Endothelial cell of umbilical vein (primary cell): ENCODE measurements around the gene SETBP1. TPM values are rescaled to one million over a fixed set of nuclear protein-coding genes. Genes with fewer than 3 reads are reported as not detected.
"Not testable (repeated sequence)": the region's sequence is repeated elsewhere in the genome, so short reads cannot be mapped to it uniquely, and the experiment has no call there.

Source experiments
- BruUV-seq: library from RNA; stranded (reverse); fragments of 400-500 nt; replicated peaks from 2 replicates; lab custom pipeline; 2021; lab: Mats Ljungman, UMichigan
- CTCF ChIA-PET: fragments of 300-600, 350-600 bp; sonication (Branson Sonifier 250); formaldehyde crosslinking; loops from one replicate; lab custom pipeline; 2021; ENCODE audit warnings: antibody characterized with exemption, inconsistent platforms; lab: Charles Lee
- POLR2A ChIA-PET: fragments of 300-600, 350-600 bp; sonication (Branson Sonifier 250); formaldehyde crosslinking; loops from one replicate; lab custom pipeline; 2021; ENCODE audit warnings: antibody characterized with exemption, inconsistent platforms; lab: Charles Lee
- DNase-seq: peaks from one replicate; pipeline ENCODE4 v3.0.0-alpha.2; 2011; ENCODE audit warnings: low read depth, low spot score
- FAIRE-seq: peaks from 2 replicates; lab custom pipeline; 2011; peaks lifted over from hg19 to GRCh38; lab: Jason Lieb, UNC
- H2AFZ ChIP-seq: 2 replicates; pipeline ENCODE4 v1.6.0; 2012; ENCODE audit warnings: low read depth, low read length, control low read depth, inconsistent platforms
- H3K27ac ChIP-seq: 2 replicates; pipeline ENCODE4 v1.5.1; 2011; ENCODE audit warnings: low read depth, mild to moderate bottlenecking, control low read depth, low read length, moderate library complexity; ENCODE audit not compliant: insufficient read depth
- H3K27me3 ChIP-seq, 2 experiments: 2 replicates each; pipeline versions ENCODE4 v1.6.0 to v1.6.1; 2011; ENCODE audit warnings: low read length in 2 of 2, mixed read lengths in 1 of 2; ENCODE audit not compliant: control insufficient read depth in 2 of 2, insufficient read depth in 2 of 2
- H3K36me3 ChIP-seq, 2 experiments: 2 replicates in 1 of 2; 3 replicates in 1 of 2; pipeline ENCODE4 v1.5.1; 2011; ENCODE audit warnings: low read length in 2 of 2, mild to moderate bottlenecking in 1 of 2, moderate library complexity in 1 of 2; ENCODE audit not compliant: control insufficient read depth in 2 of 2, insufficient read depth in 2 of 2; ENCODE audit errors: extremely low read depth in 1 of 2
- H3K4me1 ChIP-seq: 3 replicates; pipeline ENCODE4 v1.5.1; 2011; ENCODE audit warnings: mild to moderate bottlenecking, low read length; ENCODE audit not compliant: control insufficient read depth, insufficient read depth; ENCODE audit errors: extremely low read depth
- H3K4me2 ChIP-seq: 2 replicates; pipeline ENCODE4 v1.6.1; 2011; ENCODE audit warnings: low read length, control low read depth, mixed read lengths; ENCODE audit not compliant: insufficient read depth
- H3K4me3 ChIP-seq, 3 experiments: fragments of 200-600 bp in 1 of 3; sonication (generic), shearing (Covaris generic) in 1 of 3; replicated peaks in 1 of 3; 2 replicates each; pipeline ENCODE4 v1.5.1; 2011 to 2016; ENCODE audit warnings: control low read depth in 3 of 3, low read length in 3 of 3, mild to moderate bottlenecking in 2 of 3, inconsistent platforms in 1 of 3, low read depth in 1 of 3, moderate library complexity in 1 of 3; ENCODE audit not compliant: insufficient read depth in 1 of 3
- H3K79me2 ChIP-seq: 2 replicates; pipeline ENCODE4 v1.6.0; 2012; ENCODE audit warnings: low read length, inconsistent platforms; ENCODE audit not compliant: control insufficient read depth, insufficient read depth
- H3K9ac ChIP-seq: replicated peaks from 2 replicates; pipeline ENCODE3; 2011; ENCODE audit warnings: low read length, control low read depth; ENCODE audit not compliant: insufficient read depth; ENCODE audit errors: extremely low read depth
- H3K9me1 ChIP-seq: replicated peaks from 3 replicates; pipeline ENCODE4 v1.6.0; 2011; ENCODE audit warnings: mild to moderate bottlenecking, low read length; ENCODE audit not compliant: control insufficient read depth, insufficient read depth; ENCODE audit errors: extremely low read depth
- H3K9me3 ChIP-seq: replicated peaks from 2 replicates; pipeline ENCODE4 v1.5.1; 2012; ENCODE audit warnings: low read length, inconsistent platforms; ENCODE audit not compliant: control insufficient read depth, insufficient read depth
- H4K20me1 ChIP-seq: replicated peaks from 2 replicates; pipeline ENCODE3; 2011; ENCODE audit warnings: mild to moderate bottlenecking, low read length; ENCODE audit not compliant: control insufficient read depth, insufficient read depth; ENCODE audit errors: extremely low read depth
- CTCF ChIP-seq, 2 donors: IDR thresholded peaks; 1 replicate in 1 of 2; 2 replicates in 1 of 2; pipeline ENCODE4 v1.5.1; 2011; ENCODE audit warnings: low read length in 2 of 2, mild to moderate bottlenecking in 2 of 2, moderate library complexity in 2 of 2, control low read depth in 1 of 2, inconsistent platforms in 1 of 2, low read depth in 1 of 2; ENCODE audit not compliant: insufficient read depth in 1 of 2; ENCODE audit errors: extremely low read depth in 1 of 2
- EZH2 ChIP-seq: IDR thresholded peaks from 2 replicates; pipeline ENCODE4 v1.6.1; 2012; ENCODE audit warnings: borderline replicate concordance, low read depth, mild to moderate bottlenecking, moderate library complexity, low read length, inconsistent platforms; ENCODE audit not compliant: severe bottlenecking
- FOS ChIP-seq: IDR thresholded peaks from 2 replicates; pipeline ENCODE4 v1.6.1; 2011; ENCODE audit warnings: mild to moderate bottlenecking, low read length, moderate library complexity, borderline replicate concordance; ENCODE audit not compliant: insufficient read depth
- GATA2 ChIP-seq: IDR thresholded peaks from 2 replicates; pipeline ENCODE4 v1.7.0; 2011; ENCODE audit warnings: low read depth, mild to moderate bottlenecking, moderate library complexity, mixed read lengths, low read length; ENCODE audit not compliant: insufficient read length, insufficient read depth
- JUN ChIP-seq: IDR thresholded peaks from 2 replicates; pipeline ENCODE4 v1.6.1; 2011; ENCODE audit warnings: borderline replicate concordance, low read depth; ENCODE audit not compliant: insufficient read length, insufficient read depth
- MAX ChIP-seq: IDR thresholded peaks from 2 replicates; pipeline ENCODE4 v1.6.1; 2011; ENCODE audit not compliant: insufficient read depth, insufficient read length
- MYC ChIP-seq: IDR thresholded peaks from one replicate; pipeline ENCODE4 v1.6.1; 2011; ENCODE audit warnings: mild to moderate bottlenecking, low read depth, low read length
- POLR2A ChIP-seq: IDR thresholded peaks from 2 replicates; pipeline ENCODE4 v1.6.1; 2012; ENCODE audit warnings: low read depth, mild to moderate bottlenecking, control low read depth, low read length
- POLR2AphosphoS5 ChIP-seq: IDR thresholded peaks from 2 replicates; pipeline ENCODE4 v1.6.1; 2012; ENCODE audit warnings: low read depth, mild to moderate bottlenecking, control low read depth, low read length, moderate library complexity; ENCODE audit not compliant: insufficient read depth
- dilution Hi-C: fragments of 300-500 bp; cut with MboI; formaldehyde crosslinking; loops from one replicate; pipeline ENCODE4 v1.15.0; 2019; ENCODE audit warnings: low sequenced_read_pairs; ENCODE audit not compliant: extremely low pct_ligation_motif_present
- intact Hi-C: fragments of 100-400 bp; cut with micrococcal nuclease; formaldehyde crosslinking; loops from one replicate; pipeline ENCODE4 v1.10.0; 2022
- polyA plus RNA-seq, 4 experiments: library from polyadenylated mRNA; depleted of rRNA in 3 of 4; stranded (reverse) in 3 of 4; unstranded in 1 of 4; fragments of >200 nt; gene quantifications; 2 replicates each; pipeline versions ENCODE4 v1.2.1 to v1.2.3, GENCODE V29; 2011 to 2012; ENCODE audit warnings: missing spikeins in 1 of 4
- total RNA-seq: library from RNA; stranded (reverse); gene quantifications from 2 replicates; pipeline ENCODE4 v1.2.3, GENCODE V29; 2021

The SETBP1 gene
- total and polyA plus RNA-seq, 2 donors (not counting 3 experiments of a cell fraction or from before 2014, with no cell fraction given): 0.76 to 3.1 TPM

- no peaks in the 10 kb centered on the region for H4K20me1 ChIP-seq
- dilution Hi-C loops: no loop called here
- no peak overlapping the region for H3K9ac ChIP-seq
- no peak overlapping the region for H3K27ac ChIP-seq
- BruUV-seq: no TSS peak
- H3K4me3 ChIP-seq: no peak overlapping the region
- DNase-seq (no peak), FAIRE-seq (no peak)
- H3K4me2 ChIP-seq: no peak overlapping the region
- H3K4me1 ChIP-seq: no peaks in the 10 kb centered on the region
- H3K9me1 ChIP-seq: no peaks in the 10 kb centered on the region
- H3K9me3 ChIP-seq: no peaks in the 10 kb centered on the region
- H3K79me2 ChIP-seq: no peaks in the 10 kb centered on the region
- CTCF ChIA-PET: no interaction called here
- H3K27me3 ChIP-seq: no peaks in the 10 kb centered on the region
- no peak overlapping the region for H2AFZ ChIP-seq
- POLR2A ChIA-PET: no interaction called here
- intact Hi-C loops: no loop called here
- no peaks in the 10 kb centered on the region for H3K36me3 ChIP-seq
- TF ChIP-seq EZH2: no peak
Observed at GRCh38 chr18:44716697-44717163, 36.0 kb downstream of the SETBP1 start.

- no peaks in the 10 kb centered on the region for H4K20me1 ChIP-seq
- H3K4me1 ChIP-seq: no peaks in the 10 kb centered on the region
- no peak overlapping the region for H3K27ac ChIP-seq
- no TSS peak for BruUV-seq
- DNase-seq (no peak), FAIRE-seq (no peak)
- no peak overlapping the region for H3K4me3 ChIP-seq
- no peaks in the 10 kb centered on the region for H3K79me2 ChIP-seq
- ChIA-PET POLR2A (no interaction called here), CTCF (no interaction called here)
- no peaks in the 10 kb centered on the region for H3K9me3 ChIP-seq
- TF ChIP-seq CTCF (IDR thresholded peaks at IDR 0.05; ENCODE audit: extremely low read depth in 1 of 2, insufficient read depth in 1 of 2, low read depth in 1 of 2, low read length in 2 of 2) (no peak), MAX (no peak), POLR2A (no peak), GATA2 (no peak), MYC (no peak), POLR2AphosphoS5 (no peak), FOS (no peak), EZH2 (no peak), JUN (no peak)
- dilution Hi-C loops (no loop called here), intact Hi-C loops (loop anchor here (10.0 kb wide), 1 partner anchor 105 kb away; no protein-coding TSS in a partner anchor)
- H3K36me3 ChIP-seq: no peaks in the 10 kb centered on the region
- no peak overlapping the region for H3K9ac ChIP-seq
- H3K27me3 ChIP-seq: no peaks in the 10 kb centered on the region
- H3K4me2 ChIP-seq: no peak overlapping the region
- H2AFZ ChIP-seq: no peak overlapping the region
- H3K9me1 ChIP-seq: no peaks in the 10 kb centered on the region
Observed at GRCh38 chr18:44719519-44720060, 38.9 kb downstream of the SETBP1 start.

- H3K9me3 ChIP-seq, H4K20me1 ChIP-seq, CTCF ChIA-PET, H3K79me2 ChIP-seq, DNase-seq, H3K4me2 ChIP-seq, FAIRE-seq, dilution Hi-C loops, POLR2A ChIA-PET, H3K27me3 ChIP-seq, H3K9ac ChIP-seq, H3K9me1 ChIP-seq, H3K4me3 ChIP-seq, H2AFZ ChIP-seq, H3K36me3 ChIP-seq, H3K4me1 ChIP-seq, H3K27ac ChIP-seq, BruUV-seq: not testable (repeated sequence)
- intact Hi-C loops: loop anchor here (10.0 kb wide), 1 partner anchor 103 kb away; no protein-coding TSS in a partner anchor
Observed at GRCh38 chr18:44721748-44722147, 41.1 kb downstream of the SETBP1 start.
